Neural cell (in vitro differentiated cells): ENCODE data around the gene CAPN9. TPM values are rescaled to one million over a fixed set of nuclear protein-coding genes. Genes with fewer than 3 reads are reported as not detected.

Experiments
- H2AFZ ChIP-seq: fragments of 200-600, 300-800 bp; sonication (generic), shearing (Covaris generic); 2 replicates; pipeline ENCODE4 v1.6.0; 2014; ENCODE audit warnings: low read depth, mild to moderate bottlenecking, antibody characterized with exemption, low read length, moderate library complexity
- H3F3A ChIP-seq: fragments of 200-600 bp; shearing (Covaris generic); 2 replicates; pipeline ENCODE4 v1.6.1; 2016; ENCODE audit warnings: mild to moderate bottlenecking, moderate library complexity, mixed read lengths, antibody characterized with exemption, low read length; ENCODE audit not compliant: insufficient read depth, poor library complexity, severe bottlenecking
- H3K27ac ChIP-seq: fragments of 200-600, 300-800 bp; sonication (generic), shearing (Covaris generic); 2 replicates; pipeline ENCODE4 v1.5.1; 2014; ENCODE audit warnings: mild to moderate bottlenecking, low read length, moderate library complexity
- H3K27me3 ChIP-seq: fragments of 300-800, 200-600 bp; sonication (generic), shearing (Covaris generic); 2 replicates; pipeline ENCODE4 v1.6.0; 2014; ENCODE audit warnings: mild to moderate bottlenecking, low read depth, low read length, moderate library complexity; ENCODE audit not compliant: insufficient read depth
- H3K36me3 ChIP-seq: fragments of 300-800, 200-600 bp; sonication (generic), shearing (Covaris generic); 2 replicates; pipeline ENCODE4 v1.5.1; 2014; ENCODE audit warnings: mild to moderate bottlenecking, antibody characterized with exemption, low read length, moderate library complexity; ENCODE audit not compliant: insufficient read depth
- H3K4me2 ChIP-seq: fragments of 300-800, 200-600 bp; sonication (generic), shearing (Covaris generic); 2 replicates; pipeline ENCODE4 v1.6.0; 2014; ENCODE audit warnings: mild to moderate bottlenecking, low read length
- H3K4me3 ChIP-seq: fragments of 300-800, 200-600 bp; sonication (generic), shearing (Covaris generic); 2 replicates; pipeline ENCODE4 v1.5.1; 2014; ENCODE audit warnings: mild to moderate bottlenecking, low read length, moderate library complexity
- H3K79me2 ChIP-seq: fragments of 200-600 bp; shearing (Covaris generic); replicated peaks from 2 replicates; pipeline ENCODE4 v1.6.0; 2014; ENCODE audit warnings: mild to moderate bottlenecking, low read length, moderate library complexity; ENCODE audit not compliant: insufficient read depth
- H3K9ac ChIP-seq: fragments of 300-800, 200-600 bp; sonication (generic), shearing (Covaris generic); 2 replicates; pipeline ENCODE4 v1.6.1; 2016; ENCODE audit warnings: mild to moderate bottlenecking, low read length, mixed read lengths
- H3K9me2 ChIP-seq: fragments of 200-600 bp; shearing (Covaris generic); 2 replicates; pipeline ENCODE4 v1.6.1; 2016; ENCODE audit warnings: mild to moderate bottlenecking, low read length, mixed read lengths; ENCODE audit not compliant: insufficient read depth
- H3K9me3 ChIP-seq: fragments of 200-600, 300-800 bp; sonication (generic), shearing (Covaris generic); 2 replicates; pipeline ENCODE4 v1.6.1; 2016; ENCODE audit warnings: mild to moderate bottlenecking, mixed run types, low read length, moderate library complexity, mixed read lengths
- H4K20me1 ChIP-seq: fragments of 200-600 bp; shearing (Covaris generic); 2 replicates; pipeline ENCODE4 v1.6.1; 2016; ENCODE audit warnings: mild to moderate bottlenecking, mixed run types; ENCODE audit not compliant: insufficient read depth
- EP300 ChIP-seq: fragments of 450-650 bp; conservative IDR thresholded peaks from 2 replicates; pipeline ENCODE4 v1.6.1; 2014; ENCODE audit warnings: antibody characterized with exemption, mild to moderate bottlenecking, moderate library complexity; ENCODE audit not compliant: poor library complexity, severe bottlenecking
- EZH2 ChIP-seq: fragments of 200-600, 300-800 bp; shearing (Covaris generic), sonication (generic); IDR thresholded peaks from 2 replicates; pipeline ENCODE4 v1.6.1; 2014; ENCODE audit warnings: antibody characterized with exemption, low read length, borderline replicate concordance, mild to moderate bottlenecking; ENCODE audit not compliant: insufficient read depth, poor library complexity, severe bottlenecking
- MXI1 ChIP-seq: fragments of 450-650 bp; conservative IDR thresholded peaks from 2 replicates; pipeline ENCODE4 v1.6.1; 2014; ENCODE audit warnings: antibody characterized with exemption, mild to moderate bottlenecking; ENCODE audit not compliant: poor library complexity, severe bottlenecking
- POLR2AphosphoS5 ChIP-seq: IDR thresholded peaks from 2 replicates; pipeline ENCODE4 v1.6.1; 2012
- RAD21 ChIP-seq: fragments of 450-650 bp; conservative IDR thresholded peaks from 2 replicates; pipeline ENCODE4 v1.6.1; 2014; ENCODE audit warnings: antibody characterized with exemption, mild to moderate bottlenecking, moderate library complexity
- REST ChIP-seq: IDR thresholded peaks from 2 replicates; pipeline ENCODE4 v1.6.1; 2012; ENCODE audit warnings: borderline replicate concordance
- TAF1 ChIP-seq: IDR thresholded peaks from 2 replicates; pipeline ENCODE4 v1.6.1; 2012; ENCODE audit warnings: low read depth
- polyA plus RNA-seq: library from polyadenylated mRNA; depleted of rRNA; stranded (reverse); fragments of >200 nt; gene quantifications from 2 replicates; pipeline ENCODE4 v1.2.3, GENCODE V29; 2014
- TF ChIP-seq, protein P1 (sequence below): fragments of 450-650 bp; IDR thresholded peaks from 2 replicates; pipeline ENCODE4 v1.5.1; 2014; ENCODE audit warnings: antibody characterized with exemption, mild to moderate bottlenecking, moderate library complexity; ENCODE audit not compliant: poor library complexity, severe bottlenecking

Gene CAPN9
- polyA plus RNA-seq, 1 donor from 2014 or later, result 0.14 TPM

DNA sequence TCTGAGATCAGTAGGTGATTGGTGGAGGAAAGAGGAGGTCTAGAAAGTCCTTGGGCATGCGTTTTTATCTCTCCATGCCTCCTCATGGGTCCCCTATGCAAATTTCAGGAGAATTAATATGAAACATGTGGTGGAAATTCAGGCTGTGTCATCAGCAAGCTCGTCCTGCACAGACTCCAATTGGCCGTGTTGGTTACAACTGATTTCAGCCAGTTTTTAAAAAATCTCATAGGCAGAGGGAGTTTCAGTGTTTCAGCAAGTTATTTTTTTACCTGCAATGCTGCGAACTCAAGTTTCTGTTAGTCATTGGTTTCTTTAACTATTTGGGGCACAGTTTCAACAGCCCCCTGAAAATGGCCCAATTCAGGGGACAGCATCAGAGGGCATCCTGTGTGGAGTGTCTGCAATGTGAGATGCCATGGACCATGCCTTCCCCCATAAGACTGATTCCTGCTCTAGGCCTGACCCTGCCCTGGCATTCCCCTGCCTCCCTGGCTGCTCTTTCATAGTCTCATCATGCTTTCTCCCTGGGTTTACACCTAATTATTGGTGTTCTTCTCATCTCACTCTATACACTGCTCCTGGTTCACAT, 61.2 kb downstream of the CAPN9 start:
- H3K9me3 ChIP-seq, result no peaks in the 10 kb centered on the region
- no peaks in the 10 kb centered on the region for H4K20me1 ChIP-seq
- no peak overlapping the region for H3K9ac ChIP-seq
- no peak overlapping the region for H2AFZ ChIP-seq
- H3K27ac ChIP-seq, result no peak overlapping the region
- H3K79me2 ChIP-seq, result no peaks in the 10 kb centered on the region
- H3F3A ChIP-seq, result no peaks in the 10 kb centered on the region
- H3K27me3 ChIP-seq, result no peaks in the 10 kb centered on the region
- TF ChIP-seq POLR2AphosphoS5, result no peak
- no peak for TF ChIP-seq TAF1
- TF ChIP-seq EZH2, result no peak
- TF ChIP-seq MXI1, result no peak
- no peak for TF ChIP-seq RAD21
- no peak for TF ChIP-seq EP300
- no peaks in the 10 kb centered on the region for H3K36me3 ChIP-seq
- H3K4me2 ChIP-seq, result no peak overlapping the region
- H3K4me3 ChIP-seq, result no peak overlapping the region
- no peaks in the 10 kb centered on the region for H3K9me2 ChIP-seq

- H3K27me3 ChIP-seq, result no peaks in the 10 kb centered on the region
- H3K36me3 ChIP-seq, result no peaks in the 10 kb centered on the region
- H3F3A ChIP-seq, result no peaks in the 10 kb centered on the region
- no peaks in the 10 kb centered on the region for H3K79me2 ChIP-seq
- no peak overlapping the region for H3K27ac ChIP-seq
- no peaks in the 10 kb centered on the region for H3K9me2 ChIP-seq
- no peaks in the 10 kb centered on the region for H3K9me3 ChIP-seq
- TF ChIP-seq POLR2AphosphoS5, result no peak
- TF ChIP-seq EZH2, result no peak
- TF ChIP-seq MXI1, result no peak
- no peak overlapping the region for H3K4me2 ChIP-seq
- no peaks in the 10 kb centered on the region for H4K20me1 ChIP-seq
- H3K9ac ChIP-seq, result no peak overlapping the region
- no peak overlapping the region for H2AFZ ChIP-seq
- no peak overlapping the region for H3K4me3 ChIP-seq
These were observed 62.2 kb downstream of the CAPN9 start for GRCh38 chr1:230809256-230809990.

GRCh38 chr1:230812568-230812967, 65.4 kb downstream of the CAPN9 start:
- H3K9me2 ChIP-seq, result no peaks in the 10 kb centered on the region
- H3F3A ChIP-seq, result no peaks in the 10 kb centered on the region
- no peaks in the 10 kb centered on the region for H3K9me3 ChIP-seq
- no peak for TF ChIP-seq POLR2AphosphoS5
- no peak for TF ChIP-seq TAF1
- TF ChIP-seq RAD21, result no peak
- no peak for TF ChIP-seq EZH2
- no peak for TF ChIP-seq REST
- TF ChIP-seq, protein P1, sequence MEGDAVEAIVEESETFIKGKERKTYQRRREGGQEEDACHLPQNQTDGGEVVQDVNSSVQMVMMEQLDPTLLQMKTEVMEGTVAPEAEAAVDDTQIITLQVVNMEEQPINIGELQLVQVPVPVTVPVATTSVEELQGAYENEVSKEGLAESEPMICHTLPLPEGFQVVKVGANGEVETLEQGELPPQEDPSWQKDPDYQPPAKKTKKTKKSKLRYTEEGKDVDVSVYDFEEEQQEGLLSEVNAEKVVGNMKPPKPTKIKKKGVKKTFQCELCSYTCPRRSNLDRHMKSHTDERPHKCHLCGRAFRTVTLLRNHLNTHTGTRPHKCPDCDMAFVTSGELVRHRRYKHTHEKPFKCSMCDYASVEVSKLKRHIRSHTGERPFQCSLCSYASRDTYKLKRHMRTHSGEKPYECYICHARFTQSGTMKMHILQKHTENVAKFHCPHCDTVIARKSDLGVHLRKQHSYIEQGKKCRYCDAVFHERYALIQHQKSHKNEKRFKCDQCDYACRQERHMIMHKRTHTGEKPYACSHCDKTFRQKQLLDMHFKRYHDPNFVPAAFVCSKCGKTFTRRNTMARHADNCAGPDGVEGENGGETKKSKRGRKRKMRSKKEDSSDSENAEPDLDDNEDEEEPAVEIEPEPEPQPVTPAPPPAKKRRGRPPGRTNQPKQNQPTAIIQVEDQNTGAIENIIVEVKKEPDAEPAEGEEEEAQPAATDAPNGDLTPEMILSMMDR, result no peak
- no peaks in the 10 kb centered on the region for H3K27me3 ChIP-seq
- H3K9ac ChIP-seq, result no peak overlapping the region
- no peaks in the 10 kb centered on the region for H4K20me1 ChIP-seq
- no peak overlapping the region for H3K27ac ChIP-seq
- H3K4me2 ChIP-seq, result no peak overlapping the region
- no peaks in the 10 kb centered on the region for H3K79me2 ChIP-seq
- H2AFZ ChIP-seq, result no peak overlapping the region
- no peaks in the 10 kb centered on the region for H3K36me3 ChIP-seq
- no peak overlapping the region for H3K4me3 ChIP-seq
